ENCODE data around the gene EPN1. TPM values are rescaled to one million over a fixed set of nuclear protein-coding genes. Genes with fewer than 3 reads are reported as not detected.
A peak's percentile ranks its signal among the peaks of the same experiment; 100 is the strongest.

The EPN1 gene
- total RNA-seq, 1 donor from 2014 or later = 115 TPM

DNA sequence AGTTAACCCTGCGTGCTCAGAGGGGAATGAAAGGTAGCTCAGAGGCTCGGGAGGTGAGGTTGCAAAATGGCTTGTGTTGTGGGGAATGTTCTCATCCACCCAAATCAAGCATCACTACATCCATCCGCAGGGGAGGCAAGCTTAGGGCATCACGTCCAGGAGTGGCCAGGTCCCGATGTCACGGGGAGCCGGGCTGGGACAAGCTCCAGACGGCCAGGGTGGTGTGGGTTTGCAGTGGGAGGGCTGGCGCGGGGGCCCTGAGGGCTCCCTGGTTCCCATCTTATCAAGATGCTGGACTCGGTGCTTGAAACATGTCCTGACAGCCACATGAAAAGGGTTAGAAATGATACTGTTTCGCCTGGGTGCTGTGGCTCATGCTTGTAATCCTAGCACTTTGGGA is 25.8 kb downstream of the EPN1 start:
- TF ChIP-seq, protein P1, sequence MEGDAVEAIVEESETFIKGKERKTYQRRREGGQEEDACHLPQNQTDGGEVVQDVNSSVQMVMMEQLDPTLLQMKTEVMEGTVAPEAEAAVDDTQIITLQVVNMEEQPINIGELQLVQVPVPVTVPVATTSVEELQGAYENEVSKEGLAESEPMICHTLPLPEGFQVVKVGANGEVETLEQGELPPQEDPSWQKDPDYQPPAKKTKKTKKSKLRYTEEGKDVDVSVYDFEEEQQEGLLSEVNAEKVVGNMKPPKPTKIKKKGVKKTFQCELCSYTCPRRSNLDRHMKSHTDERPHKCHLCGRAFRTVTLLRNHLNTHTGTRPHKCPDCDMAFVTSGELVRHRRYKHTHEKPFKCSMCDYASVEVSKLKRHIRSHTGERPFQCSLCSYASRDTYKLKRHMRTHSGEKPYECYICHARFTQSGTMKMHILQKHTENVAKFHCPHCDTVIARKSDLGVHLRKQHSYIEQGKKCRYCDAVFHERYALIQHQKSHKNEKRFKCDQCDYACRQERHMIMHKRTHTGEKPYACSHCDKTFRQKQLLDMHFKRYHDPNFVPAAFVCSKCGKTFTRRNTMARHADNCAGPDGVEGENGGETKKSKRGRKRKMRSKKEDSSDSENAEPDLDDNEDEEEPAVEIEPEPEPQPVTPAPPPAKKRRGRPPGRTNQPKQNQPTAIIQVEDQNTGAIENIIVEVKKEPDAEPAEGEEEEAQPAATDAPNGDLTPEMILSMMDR (IDR thresholded peaks at IDR 0.05; ENCODE audit: unreplicated experiment) = no peak
- Mint-ChIP-seq H3K36me3 (ENCODE audit: insufficient read depth) (peaks cover 47% of the 10 kb centered on the region), H3K27me3 (no peaks in the 10 kb centered on the region), H3K4me1 (ENCODE audit: low read depth) (peaks cover 7% of the 10 kb centered on the region), H3K27ac (peak overlapping the region; percentile 37), H3K9me3 (ENCODE audit: low read depth) (peaks cover 14% of the 10 kb centered on the region), H3K4me3 (ENCODE audit: low read depth) (no peak overlapping the region)
- DNase-seq (ENCODE audit: low spot score, unreplicated experiment) = no peak

DNA sequence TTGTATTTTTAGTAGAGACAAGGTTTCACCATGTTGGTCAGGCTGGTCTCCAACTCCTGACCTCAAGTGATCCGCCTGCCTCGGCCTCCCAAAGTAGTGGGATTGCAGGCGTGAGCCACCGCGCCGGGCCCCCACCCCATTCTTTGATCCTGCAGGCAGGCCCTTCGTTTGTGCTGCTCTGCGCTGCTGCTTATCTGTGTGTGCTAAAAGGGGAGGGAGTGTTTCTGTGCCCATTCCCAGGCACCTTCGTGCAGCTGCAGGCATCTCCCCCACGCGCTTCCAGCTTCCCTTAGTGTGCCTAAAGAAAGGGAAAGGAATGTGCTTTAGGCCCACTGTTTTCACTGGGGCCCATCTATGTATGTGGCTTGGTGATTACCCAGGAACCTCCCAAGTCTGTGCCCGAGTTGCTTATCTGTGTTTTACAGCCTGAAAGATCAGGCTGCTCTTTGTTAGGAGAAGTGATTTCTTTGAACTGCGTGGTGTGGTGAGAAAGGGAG is 27.2 kb downstream of the EPN1 start:
- Mint-ChIP-seq H3K27ac (peak overlapping the region; percentile 81), H3K27me3 (no peaks in the 10 kb centered on the region), H3K9me3 (ENCODE audit: low read depth) (peaks cover 14% of the 10 kb centered on the region), H3K4me1 (ENCODE audit: low read depth) (peaks cover 7% of the 10 kb centered on the region), H3K4me3 (ENCODE audit: low read depth) (peak overlapping the region; percentile 0), H3K36me3 (ENCODE audit: insufficient read depth) (peaks cover 47% of the 10 kb centered on the region)
- TF ChIP-seq, protein P1 (IDR thresholded peaks at IDR 0.05; ENCODE audit: unreplicated experiment) = no peak
- DNase-seq (ENCODE audit: low spot score, unreplicated experiment) = no peak

DNA sequence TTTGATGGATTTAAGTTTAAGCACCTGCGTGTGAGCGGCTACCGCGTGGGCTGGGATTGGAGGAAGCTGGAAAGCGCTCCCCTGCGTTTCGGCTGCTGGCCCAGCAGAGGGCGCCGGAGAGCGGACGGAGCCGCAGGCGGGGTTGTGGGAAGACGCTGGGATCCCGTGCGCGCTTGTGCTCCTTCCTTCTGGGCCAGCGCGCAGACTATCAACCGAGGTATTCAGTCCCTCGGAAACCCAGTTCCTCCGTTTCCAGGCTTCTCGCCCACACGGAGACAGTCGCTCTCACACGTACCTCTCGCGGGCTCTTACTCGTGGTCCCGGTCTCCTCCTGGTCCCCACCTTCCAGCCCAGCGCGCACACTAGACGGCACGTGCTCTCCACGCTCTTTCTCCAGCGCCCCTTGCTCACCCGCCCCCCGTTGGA is 28.8 kb downstream of the EPN1 start:
- no peak overlapping the region for H3K27ac Mint-ChIP-seq
- no peak overlapping the region for H3K4me3 Mint-ChIP-seq (ENCODE audit: low read depth)
- peaks cover 42% of the 10 kb centered on the region for H3K36me3 Mint-ChIP-seq (ENCODE audit: insufficient read depth)
- TF ChIP-seq, protein P1 (IDR thresholded peaks at IDR 0.05; ENCODE audit: unreplicated experiment) = peak; percentile 45
- H3K9me3 Mint-ChIP-seq (ENCODE audit: low read depth) = peaks cover 17% of the 10 kb centered on the region
- no peak for DNase-seq (ENCODE audit: low spot score, unreplicated experiment)
- H3K4me1 Mint-ChIP-seq (ENCODE audit: low read depth) = peaks cover 7% of the 10 kb centered on the region
- H3K27me3 Mint-ChIP-seq = no peaks in the 10 kb centered on the region

DNA sequence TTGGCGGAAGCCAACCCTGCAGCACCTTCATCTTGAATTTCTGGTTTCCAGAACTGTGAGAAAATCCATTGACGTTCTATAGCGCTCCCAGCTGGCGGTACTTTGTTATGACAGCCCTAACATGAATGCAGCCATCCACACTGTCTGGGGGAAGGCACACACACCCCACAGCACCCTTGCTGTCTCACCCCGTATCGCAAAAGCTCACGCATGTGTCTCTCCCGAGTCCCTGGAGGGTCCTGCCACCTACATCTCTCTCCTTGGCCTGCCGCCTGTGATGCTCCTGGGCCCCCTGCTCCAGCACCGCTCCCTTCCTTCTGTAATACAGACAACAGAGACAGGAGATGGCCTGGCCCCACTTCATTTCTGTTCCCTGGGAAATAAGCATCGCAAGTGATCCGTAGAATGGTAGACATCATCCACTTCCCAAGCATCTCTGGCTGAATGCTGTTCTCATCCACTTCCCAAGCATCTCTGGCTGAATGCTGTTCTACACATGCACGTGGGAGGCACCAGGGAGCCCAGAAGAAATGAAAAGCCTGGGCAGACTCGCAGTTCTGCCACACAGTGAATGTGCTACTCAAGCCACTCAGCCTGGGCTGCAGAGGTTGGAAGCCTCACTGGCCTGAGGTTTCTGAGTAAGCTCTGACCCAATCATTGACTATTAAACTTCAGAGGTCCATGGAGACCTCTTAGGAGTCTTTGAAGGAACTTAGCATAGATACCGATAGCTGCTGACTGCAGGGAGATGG is 29.6 kb downstream of the EPN1 start:
- H3K36me3 Mint-ChIP-seq (ENCODE audit: insufficient read depth) = peaks cover 37% of the 10 kb centered on the region
- H3K27me3 Mint-ChIP-seq = no peaks in the 10 kb centered on the region
- TF ChIP-seq, protein P1 (IDR thresholded peaks at IDR 0.05; ENCODE audit: unreplicated experiment) = no peak
- H3K4me3 Mint-ChIP-seq (ENCODE audit: low read depth) = no peak overlapping the region
- no peak for DNase-seq (ENCODE audit: low spot score, unreplicated experiment)
- peaks cover 20% of the 10 kb centered on the region for H3K9me3 Mint-ChIP-seq (ENCODE audit: low read depth)
- H3K27ac Mint-ChIP-seq = peak overlapping the region; percentile 50
- peaks cover 7% of the 10 kb centered on the region for H3K4me1 Mint-ChIP-seq (ENCODE audit: low read depth)

DNA sequence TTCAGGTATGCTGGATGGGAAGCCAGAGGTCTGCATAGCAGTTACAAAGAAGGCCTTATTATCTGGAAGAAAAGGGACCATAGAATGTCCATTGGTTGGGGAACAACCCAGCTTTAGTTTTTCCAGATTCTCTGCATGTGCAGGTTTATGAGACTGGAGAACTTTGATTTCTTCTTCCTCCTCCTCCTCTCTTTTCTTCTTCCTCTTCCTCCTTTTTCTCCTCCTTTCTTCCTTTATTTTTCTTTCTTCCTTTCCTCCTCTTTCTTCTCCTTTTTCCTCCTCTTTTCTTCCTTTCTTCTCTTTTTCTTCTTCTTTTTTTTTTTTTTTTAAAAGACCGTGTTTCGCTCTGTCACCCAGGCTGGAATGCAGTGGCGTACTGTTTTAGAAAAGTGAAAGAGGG is 30.9 kb downstream of the EPN1 start:
- H3K4me1 Mint-ChIP-seq (ENCODE audit: low read depth) = peaks cover 7% of the 10 kb centered on the region
- peaks cover 23% of the 10 kb centered on the region for H3K9me3 Mint-ChIP-seq (ENCODE audit: low read depth)

More for the DNA sequence above, 30.9 kb downstream of the EPN1 start:
- H3K4me3 Mint-ChIP-seq (ENCODE audit: low read depth) = no peak overlapping the region
- no peaks in the 10 kb centered on the region for H3K27me3 Mint-ChIP-seq
- H3K27ac Mint-ChIP-seq = no peak overlapping the region
- TF ChIP-seq, protein P1 (IDR thresholded peaks at IDR 0.05; ENCODE audit: unreplicated experiment) = no peak
- DNase-seq (ENCODE audit: low spot score, unreplicated experiment) = no peak
- peaks cover 31% of the 10 kb centered on the region for H3K36me3 Mint-ChIP-seq (ENCODE audit: insufficient read depth)

Data from progenitor cell of endocrine pancreas (in vitro differentiated cells).